ENCODE measurements around the gene KCNH3. TPM values are rescaled to one million over a fixed set of nuclear protein-coding genes. Genes with fewer than 3 reads are reported as not detected.

KCNH3 gene
- polyA plus RNA-seq, 1 donor (not counting 4 experiments of a cell fraction or from before 2014, with no cell fraction given), result 0.08 TPM

- peak overlapping the region; percentile 48 for H3K4me2 ChIP-seq (ENCODE audit: control insufficient read depth, extremely low read depth, insufficient read depth, low read depth, low read length)
- H3K9ac ChIP-seq (ENCODE audit: control insufficient read depth, extremely low read depth, insufficient read depth, low read length), result no peak overlapping the region
- no peaks in the 10 kb centered on the region for H3K9me3 ChIP-seq (ENCODE audit: control insufficient read depth, low read depth, low read length)
- no peaks in the 10 kb centered on the region for H3K79me2 ChIP-seq (ENCODE audit: control insufficient read depth, insufficient read depth, low read length)
- FAIRE-seq (no peak), DNase-seq (ENCODE audit: low read depth, low spot score) (no peak)
- dilution Hi-C loops (cut with MboI; ENCODE audit: extremely low pct_ligation_motif_present, low sequenced_read_pairs), result no loop called here
- no peak overlapping the region for H3K4me3 ChIP-seq (ENCODE audit: control insufficient read depth in 2 of 3, extremely low read depth in 1 of 3, insufficient read depth in 2 of 3, low read depth in 1 of 3, low read length in 3 of 3)
- no peaks in the 10 kb centered on the region for H4K20me1 ChIP-seq (ENCODE audit: control insufficient read depth, extremely low read depth, insufficient read depth, low read length)
- H3K27me3 ChIP-seq (ENCODE audit: control insufficient read depth, extremely low read depth, insufficient read depth, low read length), result peaks cover 56% of the 10 kb centered on the region
- TF ChIP-seq EZH2 (IDR thresholded peaks at IDR 0.05; ENCODE audit: low read length) (no peak), CTCF (optimal IDR thresholded peaks at IDR 0.05 in 1 of 3, IDR thresholded peaks at IDR 0.05 in 1 of 3, conservative IDR thresholded peaks at IDR 0.05 in 1 of 3; ENCODE audit: extremely low read depth in 1 of 3, insufficient read depth in 2 of 3, low read length in 3 of 3) (no peak)
- H3K36me3 ChIP-seq (ENCODE audit: control insufficient read depth in 2 of 2, extremely low read depth in 1 of 2, insufficient read depth in 2 of 2, low read length in 2 of 2), result no peaks in the 10 kb centered on the region
- H3K27ac ChIP-seq (ENCODE audit: control insufficient read depth, insufficient read depth, low read length), result no peak overlapping the region
- H3K9me1 ChIP-seq (ENCODE audit: control insufficient read depth, extremely low read depth, insufficient read depth, low read length), result peaks cover 5% of the 10 kb centered on the region
- H2AFZ ChIP-seq (ENCODE audit: control insufficient read depth, low read length), result no peak overlapping the region
- peaks cover 30% of the 10 kb centered on the region for H3K4me1 ChIP-seq (ENCODE audit: control insufficient read depth, extremely low read depth, insufficient read depth, low read length)
Measured at GRCh38 chr12:49548481-49548821, 9.6 kb downstream of the KCNH3 start.

- no peak for FAIRE-seq
- Histone ChIP-seq H4K20me1 (ENCODE audit: control insufficient read depth, extremely low read depth, insufficient read depth, low read length) (no peaks in the 10 kb centered on the region), H3K9ac (ENCODE audit: control insufficient read depth, extremely low read depth, insufficient read depth, low read length) (no peak overlapping the region), H3K27me3 (ENCODE audit: control insufficient read depth, extremely low read depth, insufficient read depth, low read length) (peaks cover 56% of the 10 kb centered on the region), H3K27ac (ENCODE audit: control insufficient read depth, insufficient read depth, low read length) (no peak overlapping the region), H3K4me2 (ENCODE audit: control insufficient read depth, extremely low read depth, insufficient read depth, low read depth, low read length) (peak overlapping the region; percentile 48), H3K4me1 (ENCODE audit: control insufficient read depth, extremely low read depth, insufficient read depth, low read length) (peaks cover 30% of the 10 kb centered on the region), H3K9me3 (ENCODE audit: control insufficient read depth, low read depth, low read length) (no peaks in the 10 kb centered on the region), H3K4me3 (ENCODE audit: control insufficient read depth in 2 of 3, extremely low read depth in 1 of 3, insufficient read depth in 2 of 3, low read depth in 1 of 3, low read length in 3 of 3) (peak overlapping the region in 1 of 3 experiments; percentile 45), H2AFZ (ENCODE audit: control insufficient read depth, low read length) (no peak overlapping the region), H3K9me1 (ENCODE audit: control insufficient read depth, extremely low read depth, insufficient read depth, low read length) (peaks cover 5% of the 10 kb centered on the region), H3K79me2 (ENCODE audit: control insufficient read depth, insufficient read depth, low read length) (no peaks in the 10 kb centered on the region), H3K36me3 (ENCODE audit: control insufficient read depth in 2 of 2, extremely low read depth in 1 of 2, insufficient read depth in 2 of 2, low read length in 2 of 2) (no peaks in the 10 kb centered on the region)
- dilution Hi-C loops (cut with MboI; ENCODE audit: extremely low pct_ligation_motif_present, low sequenced_read_pairs), result no loop called here
- TF ChIP-seq CTCF (optimal IDR thresholded peaks at IDR 0.05 in 1 of 3, IDR thresholded peaks at IDR 0.05 in 1 of 3, conservative IDR thresholded peaks at IDR 0.05 in 1 of 3; ENCODE audit: extremely low read depth in 1 of 3, insufficient read depth in 2 of 3, low read length in 3 of 3) (peak in 1 of 3 experiments; percentile 5), EZH2 (IDR thresholded peaks at IDR 0.05; ENCODE audit: low read length) (peak; percentile 41)
- DNase-seq (ENCODE audit: low read depth, low spot score), result no peak
Measured at GRCh38 chr12:49548822-49549648, 10.2 kb downstream of the KCNH3 start.
